GM19099 (cell line): ENCODE measurements around the gene PANX2.

Experiments
- POLR2A ChIP-seq: IDR thresholded peaks from 3 replicates; pipeline ENCODE4 v1.6.1; 2011; ENCODE audit warnings: low read depth; ENCODE audit not compliant: insufficient read length; ENCODE audit errors: extremely low read depth

Gene PANX2

GRCh38 chr22:50218996-50219727 is 48.6 kb downstream of the PANX2 start:
- TF ChIP-seq POLR2A, result no peak

- no peak for TF ChIP-seq POLR2A
These were observed 49.5 kb downstream of the PANX2 start for GRCh38 chr22:50219800-50220602.

- TF ChIP-seq POLR2A, result no peak
These were observed 50.3 kb downstream of the PANX2 start for GRCh38 chr22:50220603-50221409.

GRCh38 chr22:50221410-50222300 is 51.1 kb downstream of the PANX2 start:
- no peak for TF ChIP-seq POLR2A

GRCh38 chr22:50222508-50222907 is 52.0 kb downstream of the PANX2 start:
- no peak for TF ChIP-seq POLR2A

- no peak for TF ChIP-seq POLR2A
These were observed 53.5 kb downstream of the PANX2 start for GRCh38 chr22:50224071-50224470.

- no peak for TF ChIP-seq POLR2A
These were observed 54.9 kb downstream of the PANX2 start for GRCh38 chr22:50225200-50225969.

- no peak for TF ChIP-seq POLR2A
These were observed 55.7 kb downstream of the PANX2 start for GRCh38 chr22:50226063-50226874.

GRCh38 chr22:50226875-50227165 is 56.3 kb downstream of the PANX2 start:
- no peak for TF ChIP-seq POLR2A

- TF ChIP-seq POLR2A, result no peak
These were observed 57.2 kb downstream of the PANX2 start for GRCh38 chr22:50227579-50228215.

GRCh38 chr22:50228366-50228765 is 57.8 kb downstream of the PANX2 start:
- no peak for TF ChIP-seq POLR2A

GRCh38 chr22:50229370-50229769 is 58.8 kb downstream of the PANX2 start:
- no peak for TF ChIP-seq POLR2A
